MCF 10A (cell line): ENCODE measurements around the gene FILIP1L. TPM values are rescaled to one million over a fixed set of nuclear protein-coding genes. Genes with fewer than 3 reads are reported as not detected.

Experiments used
- BruUV-seq: library from RNA; stranded (reverse); fragments of 400-500 nt; replicated peaks from 2 replicates; lab custom pipeline; 2021; lab: Mats Ljungman, UMichigan
- CTCF ChIA-PET: fragments of 300-600 bp; sonication (Branson Sonifier 250); formaldehyde crosslinking; extraction: SDS; loops from one replicate; lab custom pipeline; 2021; ENCODE audit warnings: antibody characterized with exemption, inconsistent platforms; lab: Yijun Ruan, JAX
- POLR2A ChIA-PET: fragments of 300-600, 350-650 bp; sonication (Branson Sonifier 250); formaldehyde crosslinking; extraction: SDS; loops from one replicate; lab custom pipeline; 2020; ENCODE audit warnings: antibody characterized with exemption, inconsistent platforms; lab: Yijun Ruan, JAX
- DNase-seq: peaks from one replicate; pipeline ENCODE4 v3.0.0-alpha.2; 2018; ENCODE audit not compliant: unreplicated experiment
- H3K27ac Mint-ChIP-seq: one replicate; pipeline ENCODE4 v1.8.0; 2022; ENCODE audit warnings: mild to moderate bottlenecking, low read depth, mixed read lengths; ENCODE audit not compliant: unreplicated experiment
- H3K27me3 Mint-ChIP-seq: one replicate; pipeline ENCODE4 v1.8.0; 2022; ENCODE audit warnings: mixed read lengths; ENCODE audit not compliant: insufficient read depth, unreplicated experiment
- H3K36me3 Mint-ChIP-seq: one replicate; pipeline ENCODE4 v1.8.0; 2022; ENCODE audit warnings: mild to moderate bottlenecking, moderate library complexity, mixed read lengths; ENCODE audit not compliant: insufficient read depth, unreplicated experiment
- H3K4me1 Mint-ChIP-seq: one replicate; pipeline ENCODE4 v1.8.0; 2022; ENCODE audit warnings: mixed read lengths; ENCODE audit not compliant: insufficient read depth, unreplicated experiment
- H3K4me3 Mint-ChIP-seq: one replicate; pipeline ENCODE4 v1.8.0; 2022; ENCODE audit warnings: mild to moderate bottlenecking, moderate library complexity, mixed read lengths; ENCODE audit not compliant: unreplicated experiment
- H3K9me3 Mint-ChIP-seq: one replicate; pipeline ENCODE4 v1.8.0; 2022; ENCODE audit warnings: mixed read lengths; ENCODE audit not compliant: unreplicated experiment
- intact Hi-C: fragments of 100-400 bp; cut with micrococcal nuclease; formaldehyde crosslinking; loops from 2 replicates; pipeline ENCODE4 v1.14.1; 2022
- total RNA-seq: library from RNA; stranded (reverse); gene quantifications from 2 replicates; pipeline ENCODE4 v1.2.3, GENCODE V29; 2022
- TF ChIP-seq, protein P1 (sequence below): fragments of 200-600 bp; IDR thresholded peaks from one replicate; pipeline ENCODE4 v1.8.0; 2022; ENCODE audit warnings: antibody characterized with exemption, mild to moderate bottlenecking; ENCODE audit not compliant: unreplicated experiment

The FILIP1L gene
- total RNA-seq, 1 experiment from 2014 or later, result 2.4 TPM

DNA sequence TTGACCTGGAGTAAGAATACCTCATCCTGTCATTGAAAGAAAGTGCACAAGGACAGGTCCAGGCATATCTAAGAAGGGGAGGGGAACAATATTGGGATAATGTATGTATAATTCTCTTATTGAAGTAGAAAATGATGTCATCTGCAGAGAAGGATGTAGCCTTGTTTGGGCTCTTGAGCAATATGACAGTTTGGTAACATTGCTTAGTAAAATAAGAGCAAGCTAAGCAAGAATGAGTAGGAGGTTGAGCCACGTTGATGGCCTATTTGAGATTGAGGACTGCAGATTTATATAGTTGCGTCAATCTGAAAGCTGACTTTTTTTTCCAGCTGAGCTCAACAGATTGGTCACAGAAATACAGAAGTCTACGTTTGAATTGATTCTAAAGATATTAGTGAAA lies 145.2 kb downstream of the FILIP1L start:
- ChIA-PET POLR2A (interaction anchor here (0.7 to 2.3 kb wide), 7 partner anchors 34 to 137 kb away, joined by 3 to 13 read pairs (median 3); no protein-coding TSS in a partner anchor), CTCF (interaction anchor here (0.6 to 0.9 kb wide), 3 partner anchors 11 to 215 kb away, joined by 3 to 5 read pairs (median 3); no protein-coding TSS in a partner anchor)
- intact Hi-C loops, result no loop called here
- no peak overlapping the region for H3K4me3 Mint-ChIP-seq
- BruUV-seq, result no TSS peak
- TF ChIP-seq, protein P1, sequence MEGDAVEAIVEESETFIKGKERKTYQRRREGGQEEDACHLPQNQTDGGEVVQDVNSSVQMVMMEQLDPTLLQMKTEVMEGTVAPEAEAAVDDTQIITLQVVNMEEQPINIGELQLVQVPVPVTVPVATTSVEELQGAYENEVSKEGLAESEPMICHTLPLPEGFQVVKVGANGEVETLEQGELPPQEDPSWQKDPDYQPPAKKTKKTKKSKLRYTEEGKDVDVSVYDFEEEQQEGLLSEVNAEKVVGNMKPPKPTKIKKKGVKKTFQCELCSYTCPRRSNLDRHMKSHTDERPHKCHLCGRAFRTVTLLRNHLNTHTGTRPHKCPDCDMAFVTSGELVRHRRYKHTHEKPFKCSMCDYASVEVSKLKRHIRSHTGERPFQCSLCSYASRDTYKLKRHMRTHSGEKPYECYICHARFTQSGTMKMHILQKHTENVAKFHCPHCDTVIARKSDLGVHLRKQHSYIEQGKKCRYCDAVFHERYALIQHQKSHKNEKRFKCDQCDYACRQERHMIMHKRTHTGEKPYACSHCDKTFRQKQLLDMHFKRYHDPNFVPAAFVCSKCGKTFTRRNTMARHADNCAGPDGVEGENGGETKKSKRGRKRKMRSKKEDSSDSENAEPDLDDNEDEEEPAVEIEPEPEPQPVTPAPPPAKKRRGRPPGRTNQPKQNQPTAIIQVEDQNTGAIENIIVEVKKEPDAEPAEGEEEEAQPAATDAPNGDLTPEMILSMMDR, result no peak
- peak; percentile 39 for DNase-seq
- H3K36me3 Mint-ChIP-seq, result no peaks in the 10 kb centered on the region
- H3K9me3 Mint-ChIP-seq, result no peaks in the 10 kb centered on the region
- H3K27me3 Mint-ChIP-seq, result no peaks in the 10 kb centered on the region
- H3K4me1 Mint-ChIP-seq, result peaks cover 44% of the 10 kb centered on the region
- H3K27ac Mint-ChIP-seq, result peak overlapping the region; percentile 82

DNA sequence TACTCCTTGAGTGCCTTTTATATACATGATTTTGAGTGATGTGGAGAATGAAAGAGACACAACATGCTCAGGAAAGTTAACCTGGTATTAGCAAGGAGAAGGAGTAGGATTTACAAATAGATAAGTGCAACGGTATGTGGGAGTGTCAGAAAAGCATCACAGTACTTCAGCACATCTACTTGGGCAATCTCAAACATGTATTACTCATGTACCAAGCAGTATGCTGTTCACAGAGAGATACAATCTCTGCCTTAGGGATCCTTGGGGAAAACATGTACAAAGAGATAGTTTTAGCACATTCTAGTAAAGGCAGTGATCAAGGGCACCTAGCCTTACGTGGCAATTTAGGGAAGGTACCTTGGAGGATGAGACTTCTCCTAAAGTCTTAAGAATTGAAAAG lies 146.5 kb downstream of the FILIP1L start:
- CTCF ChIA-PET, result interaction anchor here (0.9 to 1.5 kb wide), 6 partner anchors 10 to 286 kb away, joined by 3 to 4 read pairs (median 4); no protein-coding TSS in a partner anchor

DNA sequence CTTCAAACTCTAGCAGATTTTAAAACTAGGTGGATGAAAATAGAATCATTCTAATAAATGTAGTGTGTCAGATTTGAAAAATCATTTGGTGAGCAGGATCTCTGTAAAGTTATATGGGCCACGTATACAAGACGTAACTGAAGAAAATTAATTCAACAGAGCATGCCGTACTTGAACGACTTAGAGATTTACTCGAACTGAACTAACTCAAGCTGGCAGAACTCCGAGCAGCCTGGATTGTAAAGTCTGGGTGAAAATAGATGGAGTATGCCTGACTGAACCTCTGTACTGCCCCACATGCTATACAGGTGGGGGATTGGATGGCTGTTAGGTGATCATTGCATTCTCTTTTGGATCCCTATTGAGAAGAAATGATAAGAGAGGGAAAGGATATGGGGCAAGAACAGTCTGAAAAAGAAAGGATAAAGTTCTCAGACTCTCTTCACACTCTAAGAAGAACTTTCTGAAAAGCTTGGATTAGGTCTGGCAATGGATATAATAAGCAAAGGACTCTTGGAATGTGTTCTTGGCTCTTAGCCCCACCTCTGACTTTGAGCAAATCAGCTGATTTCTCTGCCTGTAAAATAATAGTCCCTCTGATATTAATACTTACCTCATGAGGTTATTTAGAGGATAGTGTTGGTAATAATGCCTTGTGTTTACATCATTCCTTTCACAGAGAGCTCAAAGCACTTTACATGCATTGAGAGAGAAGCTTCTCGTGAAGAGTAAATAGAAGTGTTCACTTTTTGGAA lies 147.5 kb downstream of the FILIP1L start:
- no TSS peak for BruUV-seq
- Mint-ChIP-seq H3K36me3 (no peaks in the 10 kb centered on the region), H3K9me3 (no peaks in the 10 kb centered on the region), H3K27ac (peak overlapping the region; percentile 82), H3K4me3 (no peak overlapping the region), H3K4me1 (peaks cover 43% of the 10 kb centered on the region), H3K27me3 (no peaks in the 10 kb centered on the region)
- POLR2A ChIA-PET, result interaction anchor here (0.5 to 1.9 kb wide), 16 partner anchors 8 to 284 kb away, joined by 3 to 17 read pairs (median 4); no protein-coding TSS in a partner anchor
- intact Hi-C loops, result no loop called here
- TF ChIP-seq, protein P1, result no peak
- DNase-seq, result no peak
- CTCF ChIA-PET, result interaction anchor here (0.6 to 1.5 kb wide), 8 partner anchors 9 to 287 kb away, joined by 3 to 4 read pairs (median 4); no protein-coding TSS in a partner anchor

More for the DNA sequence above, 146.5 kb downstream of the FILIP1L start:
- Mint-ChIP-seq H3K27me3 (no peaks in the 10 kb centered on the region), H3K9me3 (no peaks in the 10 kb centered on the region), H3K36me3 (no peaks in the 10 kb centered on the region), H3K27ac (peak overlapping the region; percentile 82), H3K4me1 (peaks cover 44% of the 10 kb centered on the region), H3K4me3 (no peak overlapping the region)
- POLR2A ChIA-PET, result interaction anchor here (0.7 to 1.9 kb wide), 9 partner anchors 34 to 108 kb away, joined by 3 to 17 read pairs (median 4); no protein-coding TSS in a partner anchor
- DNase-seq, result peak; percentile 45
- TF ChIP-seq, protein P1, result no peak
- no TSS peak for BruUV-seq
- intact Hi-C loops, result no loop called here
